Sigmoid colon (tissue), 3 donors: Measurements from ENCODE around the gene MGAT4C.

Experiments used
- POLR2A ChIP-seq, 2 donors: fragments of 450-650 bp; IDR thresholded peaks; one replicate each; pipeline ENCODE4 v1.6.1; 2016; ENCODE audit warnings: antibody characterized with exemption in 2 of 2, mild to moderate bottlenecking in 2 of 2, moderate library complexity in 2 of 2
- TF ChIP-seq, protein P1 (sequence below), 4 experiments: fragments of 450-650 bp in 3 of 4; fragments of 200-600 bp in 1 of 4; IDR thresholded peaks; one replicate each; pipeline ENCODE4 v1.5.1; 2016 to 2019; ENCODE audit warnings: antibody characterized with exemption in 4 of 4, mild to moderate bottlenecking in 3 of 4, moderate library complexity in 2 of 4

DNA sequence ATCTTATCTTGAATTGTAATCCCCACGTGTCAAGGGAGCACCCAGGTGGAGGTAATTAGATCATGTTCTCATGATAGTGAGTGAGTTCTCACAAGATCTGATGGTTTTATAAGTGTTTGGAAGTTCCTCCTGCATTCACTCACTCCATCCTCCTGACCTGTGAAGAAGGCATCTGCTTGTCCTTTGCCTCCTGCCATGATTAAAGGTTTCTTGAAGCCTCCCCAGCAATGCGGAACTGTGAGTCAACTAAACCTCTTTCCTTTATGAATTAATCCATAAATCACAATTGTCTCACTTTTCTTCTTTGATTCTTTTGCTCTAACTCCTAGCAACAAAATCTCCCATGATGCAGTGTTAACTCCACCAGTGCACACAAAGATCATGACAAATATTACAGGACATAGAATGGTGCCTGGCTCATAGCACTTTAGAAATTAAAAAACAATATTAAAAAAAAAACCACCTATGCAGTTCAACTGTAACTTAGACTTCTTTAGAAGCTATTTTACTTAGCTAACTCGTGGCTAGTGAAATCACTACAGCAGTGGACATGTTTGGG, 37.6 kb upstream of the MGAT4C start:
- TF ChIP-seq, protein P1, sequence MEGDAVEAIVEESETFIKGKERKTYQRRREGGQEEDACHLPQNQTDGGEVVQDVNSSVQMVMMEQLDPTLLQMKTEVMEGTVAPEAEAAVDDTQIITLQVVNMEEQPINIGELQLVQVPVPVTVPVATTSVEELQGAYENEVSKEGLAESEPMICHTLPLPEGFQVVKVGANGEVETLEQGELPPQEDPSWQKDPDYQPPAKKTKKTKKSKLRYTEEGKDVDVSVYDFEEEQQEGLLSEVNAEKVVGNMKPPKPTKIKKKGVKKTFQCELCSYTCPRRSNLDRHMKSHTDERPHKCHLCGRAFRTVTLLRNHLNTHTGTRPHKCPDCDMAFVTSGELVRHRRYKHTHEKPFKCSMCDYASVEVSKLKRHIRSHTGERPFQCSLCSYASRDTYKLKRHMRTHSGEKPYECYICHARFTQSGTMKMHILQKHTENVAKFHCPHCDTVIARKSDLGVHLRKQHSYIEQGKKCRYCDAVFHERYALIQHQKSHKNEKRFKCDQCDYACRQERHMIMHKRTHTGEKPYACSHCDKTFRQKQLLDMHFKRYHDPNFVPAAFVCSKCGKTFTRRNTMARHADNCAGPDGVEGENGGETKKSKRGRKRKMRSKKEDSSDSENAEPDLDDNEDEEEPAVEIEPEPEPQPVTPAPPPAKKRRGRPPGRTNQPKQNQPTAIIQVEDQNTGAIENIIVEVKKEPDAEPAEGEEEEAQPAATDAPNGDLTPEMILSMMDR (IDR thresholded peaks at IDR 0.05) = no peak
- TF ChIP-seq POLR2A (IDR thresholded peaks at IDR 0.05) = no peak
